Measurements from ENCODE around the gene OR51M1. TPM values are rescaled to one million over a fixed set of nuclear protein-coding genes. Genes with fewer than 3 reads are reported as not detected.
"Not testable (repeated sequence)": the region's sequence is repeated elsewhere in the genome, so short reads cannot be mapped to it uniquely, and the experiment has no call there.

The OR51M1 gene
- total RNA-seq (2014; rRNA removed; shearing (Covaris generic)): not detected in 2 replicates
- polyA plus RNA-seq (2015; cell fraction: cytosol; rRNA removed): not detected in 2 replicates
- polyA plus RNA-seq (2015; cell fraction: nucleus; rRNA removed): not detected in 2 replicates

- DNase-seq (ENCODE audit: low read depth): no peak
Observed at GRCh38 chr11:5383576-5383975, at the start of gene OR51M1. Gene OR51M1, plus strand, starts transcription at chr11:5383812. Its CDS starts 5,587 bp downstream, at chr11:5389399.

- no peak for DNase-seq (ENCODE audit: low read depth)
Observed at GRCh38 chr11:5335170-5335569, 48.4 kb upstream of the OR51M1 start.

GRCh38 chr11:5336331-5336730, 47.3 kb upstream of the OR51M1 start:
- DNase-seq (ENCODE audit: low read depth): peak; percentile 61

- DNase-seq (ENCODE audit: low read depth): not testable (repeated sequence)
Observed at GRCh38 chr11:5337253-5337652, 46.4 kb upstream of the OR51M1 start.

GRCh38 chr11:5339771-5340322, 43.8 kb upstream of the OR51M1 start:
- no peak for DNase-seq (ENCODE audit: low read depth)

GRCh38 chr11:5343474-5344335, 39.9 kb upstream of the OR51M1 start, which contains the start of gene OR51B5:
Gene OR51B5, minus strand, starts transcription at chr11:5343524. Its CDS starts 0 bp downstream, at chr11:5343524.
- DNase-seq (ENCODE audit: low read depth): no peak

GRCh38 chr11:5345831-5346230, 37.8 kb upstream of the OR51M1 start:
- DNase-seq (ENCODE audit: low read depth): no peak

GRCh38 chr11:5348551-5349194, 34.9 kb upstream of the OR51M1 start:
- DNase-seq (ENCODE audit: low read depth): no peak

GRCh38 chr11:5349550-5349949, 34.1 kb upstream of the OR51M1 start:
- no peak for DNase-seq (ENCODE audit: low read depth)

- no peak for DNase-seq (ENCODE audit: low read depth)
Observed at GRCh38 chr11:5351208-5351607, 32.4 kb upstream of the OR51M1 start, which contains the start of gene OR51B6. Gene OR51B6, plus strand, starts transcription at chr11:5351508. Its CDS starts 0 bp downstream, at chr11:5351508.

GRCh38 chr11:5356031-5356430, 27.6 kb upstream of the OR51M1 start:
- DNase-seq (ENCODE audit: low read depth): not testable (repeated sequence)

GRCh38 chr11:5362017-5362625, 21.5 kb upstream of the OR51M1 start:
- no peak for DNase-seq (ENCODE audit: low read depth)

GRCh38 chr11:5363679-5364078, 19.9 kb upstream of the OR51M1 start:
- DNase-seq (ENCODE audit: low read depth): no peak

GRCh38 chr11:5364214-5364613, 19.4 kb upstream of the OR51M1 start:
- peak; percentile 83 for DNase-seq (ENCODE audit: low read depth)

- DNase-seq (ENCODE audit: low read depth): not testable (repeated sequence)
Observed at GRCh38 chr11:5366365-5366764, 17.2 kb upstream of the OR51M1 start.

- DNase-seq (ENCODE audit: low read depth): peak; percentile 31
Observed at GRCh38 chr11:5366856-5367255, 16.8 kb upstream of the OR51M1 start.

GRCh38 chr11:5367448-5368074, 16.1 kb upstream of the OR51M1 start:
- peak; percentile 42 for DNase-seq (ENCODE audit: low read depth)

- DNase-seq (ENCODE audit: low read depth): no peak
Observed at GRCh38 chr11:5368502-5369043, 15.0 kb upstream of the OR51M1 start.

- no peak for DNase-seq (ENCODE audit: low read depth)
Observed at GRCh38 chr11:5369789-5370188, 13.8 kb upstream of the OR51M1 start.

- DNase-seq (ENCODE audit: low read depth): peak; percentile 58
Observed at GRCh38 chr11:5380740-5381342, 2.8 kb upstream of the OR51M1 start.

Measured in HT1080 (cell line).